Spleen (tissue), 11 donors: ENCODE measurements around the gene NMU. TPM values are rescaled to one million over a fixed set of nuclear protein-coding genes. Genes with fewer than 3 reads are reported as not detected.

Source experiments
- DNase-seq: peaks from one replicate; pipeline ENCODE4 v3.0.0-alpha.2; 2020
- H3K27ac ChIP-seq, 8 donors: fragments of 200-600 bp; sonication (generic) in 7 of 8; 1 replicate in 4 of 8; 2 replicates in 4 of 8; pipeline versions ENCODE4 v1.5.0 to v1.8.0; 2016 to 2021; ENCODE audit warnings: inconsistent platforms in 4 of 8, mild to moderate bottlenecking in 4 of 8, moderate library complexity in 1 of 8
- H3K27me3 ChIP-seq, 7 donors: fragments of 200-600 bp; sonication (generic) in 6 of 7; replicated peaks in 1 of 7; 1 replicate in 4 of 7; 2 replicates in 3 of 7; pipeline versions ENCODE4 v1.5.0 to v1.8.0; 2016 to 2021; ENCODE audit warnings: inconsistent platforms in 3 of 7, mild to moderate bottlenecking in 1 of 7
- H3K36me3 ChIP-seq, 6 donors: fragments of 200-600 bp; sonication (generic) in 5 of 6; 1 replicate in 4 of 6; 2 replicates in 2 of 6; pipeline versions ENCODE4 v1.5.0 to v1.8.0; 2016 to 2021; ENCODE audit warnings: inconsistent platforms in 2 of 6
- H3K4me1 ChIP-seq, 6 donors: fragments of 200-600 bp; sonication (generic) in 5 of 6; 1 replicate in 3 of 6; 2 replicates in 3 of 6; pipeline versions ENCODE4 v1.5.0 to v1.8.0; 2016 to 2021; ENCODE audit warnings: inconsistent platforms in 3 of 6
- H3K4me3 ChIP-seq, 8 donors: fragments of 200-600 bp; sonication (generic) in 7 of 8; 1 replicate in 4 of 8; 2 replicates in 4 of 8; pipeline versions ENCODE4 v1.5.0 to v1.8.0; 2016 to 2021; ENCODE audit warnings: inconsistent platforms in 4 of 8, mild to moderate bottlenecking in 4 of 8, moderate library complexity in 2 of 8
- H3K9me3 ChIP-seq, 8 donors: fragments of 200-600 bp; sonication (generic) in 7 of 8; 1 replicate in 4 of 8; 2 replicates in 4 of 8; pipeline versions ENCODE4 v1.5.0 to v1.8.0; 2016 to 2021; ENCODE audit warnings: inconsistent platforms in 4 of 8
- POLR2A ChIP-seq, 3 donors: fragments of 450-650 bp; IDR thresholded peaks; one replicate each; pipeline ENCODE4 v1.5.1; 2017; ENCODE audit warnings: antibody characterized with exemption in 3 of 3, mild to moderate bottlenecking in 1 of 3
- POLR2AphosphoS5 ChIP-seq, 3 donors: sonication (generic); formaldehyde crosslinking; IDR thresholded peaks; one replicate each; pipeline ENCODE4 v1.5.1; 2017; ENCODE audit warnings: antibody characterized with exemption in 3 of 3
- WGBS, 5 donors: extraction: QIAGEN DNeasy Blood & Tissue Kit in 3 of 5; methylation state at CpG; one replicate each; pipeline versions ENCODE4 v1.1.5 to v1.1.7; 2013 to 2018; 5-methylcytosine and 5-hydroxymethylcytosine counted together
- intact Hi-C: fragments of 100-400 bp; cut with DNase I; formaldehyde crosslinking; loops from one replicate; pipeline ENCODE4 v1.15.0; 2023; ENCODE audit warnings: low total_unique reads
- polyA plus RNA-seq, 3 donors: library from polyadenylated mRNA; stranded (reverse); fragments of 200-250 nt; gene quantifications; one replicate each; pipeline ENCODE4 v1.2.1, GENCODE V29; 2013
- total RNA-seq, 7 donors: library from RNA; depleted of rRNA in 3 of 7; stranded (reverse); fragments of >200 nt in 3 of 7; fragmentation: NEBNext Ultra II Directional in 4 of 7; extraction: Animal tissue kit (Norgen Biotek cat#: 25700) in 4 of 7; gene quantifications; one replicate each; pipeline versions ENCODE4 v1.1.0 to v1.2.1, GENCODE V29; 2016 to 2021
- TF ChIP-seq, protein P1 (sequence below), 11 experiments: fragments of 200-600 bp in 7 of 11; fragments of 450-650 bp in 4 of 11; sonication (generic) in 4 of 11; IDR thresholded peaks in 8 of 11; conservative IDR thresholded peaks in 3 of 11; 1 replicate in 7 of 11; 2 replicates in 4 of 11; pipeline versions ENCODE4 v1.4.0 to v1.8.0; 2016 to 2021; ENCODE audit warnings: antibody characterized with exemption in 11 of 11, inconsistent platforms in 4 of 11, mild to moderate bottlenecking in 1 of 11
- donor health status: healthy with polysubstance abuse.
- donor health status: DM: no; HTN: no; CAD: no; lungs with moderate emphysema.
- donor health status: DM: no; HTN: no; CAD: no.
- donor health status: Bipolar disorder and iron deficiency.
- donor health status: healthy.
- donor health status: DM: no; HTN: no; CAD: no.
- donor health status: DM: yes; HTN: yes; CAD: no.

The NMU gene
- total and polyA plus RNA-seq, 10 donors, result 0.09 to 1.2 TPM; not detected in 8

DNA sequence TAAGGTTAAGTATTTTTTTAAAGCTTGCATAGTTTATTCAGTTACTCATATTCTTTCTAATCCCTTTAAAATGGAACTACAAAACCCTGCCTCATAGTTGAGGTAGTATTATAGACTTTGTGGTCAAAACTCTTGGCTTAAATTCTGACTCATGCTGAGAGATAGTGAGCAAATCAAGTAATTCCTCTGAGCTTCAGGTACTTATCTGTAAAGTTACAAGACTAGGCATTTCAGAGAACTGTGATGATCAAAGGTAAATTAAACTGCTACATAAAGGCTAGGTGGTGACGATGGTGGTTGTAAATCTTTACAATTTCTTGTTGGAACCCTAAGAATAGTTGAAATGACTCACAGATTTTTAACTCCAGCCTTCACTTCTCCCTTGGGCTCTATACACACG, 86.2 kb downstream of the NMU start:
- Histone ChIP-seq H3K27me3 (peaks cover 0 to 3% (median 0%) of the 10 kb centered on the region in 7 donors), H3K4me1 (peaks cover 5 to 35% (median 17%) of the 10 kb centered on the region in 6 donors), H3K27ac (no peak overlapping the region), H3K4me3 (no peak overlapping the region), H3K36me3 (no peaks in the 10 kb centered on the region), H3K9me3 (no peaks in the 10 kb centered on the region)
- intact Hi-C loops, result loop anchor here (5.0 kb wide), 1 partner anchor 203 kb away; the partner anchor contains the start of gene SRD5A3
- no peak for TF ChIP-seq POLR2AphosphoS5 (IDR thresholded peaks at IDR 0.05)
- TF ChIP-seq POLR2A (IDR thresholded peaks at IDR 0.05), result no peak
- TF ChIP-seq, protein P1, sequence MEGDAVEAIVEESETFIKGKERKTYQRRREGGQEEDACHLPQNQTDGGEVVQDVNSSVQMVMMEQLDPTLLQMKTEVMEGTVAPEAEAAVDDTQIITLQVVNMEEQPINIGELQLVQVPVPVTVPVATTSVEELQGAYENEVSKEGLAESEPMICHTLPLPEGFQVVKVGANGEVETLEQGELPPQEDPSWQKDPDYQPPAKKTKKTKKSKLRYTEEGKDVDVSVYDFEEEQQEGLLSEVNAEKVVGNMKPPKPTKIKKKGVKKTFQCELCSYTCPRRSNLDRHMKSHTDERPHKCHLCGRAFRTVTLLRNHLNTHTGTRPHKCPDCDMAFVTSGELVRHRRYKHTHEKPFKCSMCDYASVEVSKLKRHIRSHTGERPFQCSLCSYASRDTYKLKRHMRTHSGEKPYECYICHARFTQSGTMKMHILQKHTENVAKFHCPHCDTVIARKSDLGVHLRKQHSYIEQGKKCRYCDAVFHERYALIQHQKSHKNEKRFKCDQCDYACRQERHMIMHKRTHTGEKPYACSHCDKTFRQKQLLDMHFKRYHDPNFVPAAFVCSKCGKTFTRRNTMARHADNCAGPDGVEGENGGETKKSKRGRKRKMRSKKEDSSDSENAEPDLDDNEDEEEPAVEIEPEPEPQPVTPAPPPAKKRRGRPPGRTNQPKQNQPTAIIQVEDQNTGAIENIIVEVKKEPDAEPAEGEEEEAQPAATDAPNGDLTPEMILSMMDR (IDR thresholded peaks at IDR 0.05 in 8 of 11, conservative IDR thresholded peaks at IDR 0.05 in 3 of 11), result no peak
- WGBS, 5 donors, result 70 to 79% (median 72%) methylated on average over 2 of the region's 2 CpGs
- no peak for DNase-seq

DNA sequence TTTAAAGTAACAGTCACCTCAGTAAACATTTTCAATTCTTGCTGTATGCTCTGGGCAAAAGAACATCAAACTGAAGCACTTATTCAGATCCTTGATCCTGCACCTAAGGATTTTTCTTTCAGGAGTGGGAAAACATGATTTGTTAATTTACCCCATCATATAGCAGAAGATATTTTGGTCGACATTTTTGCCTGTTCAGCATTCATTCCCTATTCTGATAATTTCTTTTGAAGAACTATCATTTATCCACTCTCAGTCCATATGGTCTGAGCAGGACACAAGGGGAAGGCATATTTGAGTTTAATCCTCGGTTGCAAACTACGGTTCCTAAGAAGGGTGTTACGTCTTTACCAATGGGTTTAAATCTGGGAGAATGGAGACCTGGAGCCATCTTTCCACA, 88.2 kb downstream of the NMU start:
- peak overlapping the region in 6 of 8 donors; percentile 82 to 97 (median 94) for H3K4me3 ChIP-seq
- DNase-seq, result no peak
- intact Hi-C loops, result no loop called here
- no peak for TF ChIP-seq POLR2AphosphoS5 (IDR thresholded peaks at IDR 0.05)
- no peak for TF ChIP-seq POLR2A (IDR thresholded peaks at IDR 0.05)
- TF ChIP-seq, protein P1 (IDR thresholded peaks at IDR 0.05 in 8 of 11, conservative IDR thresholded peaks at IDR 0.05 in 3 of 11), result no peak
- no peaks in the 10 kb centered on the region for H3K9me3 ChIP-seq
- WGBS, 5 donors, result 80 to 89% (median 87%) methylated on average over 4 of the region's 4 CpGs
- H3K27ac ChIP-seq, result peak overlapping the region; percentile 87 to 98 (median 96)
- peaks cover 10 to 40% (median 23%) of the 10 kb centered on the region in 6 donors for H3K4me1 ChIP-seq
- peaks cover 0 to 3% (median 0%) of the 10 kb centered on the region in 7 donors for H3K27me3 ChIP-seq
- no peaks in the 10 kb centered on the region for H3K36me3 ChIP-seq

DNA sequence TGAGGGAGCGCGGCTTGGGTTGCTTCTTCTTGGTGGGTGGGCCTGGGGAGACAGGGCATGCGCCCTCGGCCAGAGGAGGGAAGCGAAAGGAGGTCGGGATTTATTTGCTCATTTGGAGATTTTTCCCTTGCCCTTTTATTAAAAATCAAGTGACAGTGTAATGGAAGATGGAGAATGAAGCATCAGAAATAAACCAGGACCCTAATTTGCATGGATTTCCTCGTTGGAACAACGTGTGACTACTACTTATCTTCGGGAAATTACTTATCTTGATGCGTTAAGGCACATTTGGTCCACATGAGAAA, 88.7 kb downstream of the NMU start:
- DNase-seq, result no peak
- H3K36me3 ChIP-seq, result no peaks in the 10 kb centered on the region
- peaks cover 10 to 40% (median 23%) of the 10 kb centered on the region in 6 donors for H3K4me1 ChIP-seq
- intact Hi-C loops, result no loop called here
- TF ChIP-seq, protein P1 (IDR thresholded peaks at IDR 0.05 in 8 of 11, conservative IDR thresholded peaks at IDR 0.05 in 3 of 11), result no peak
- H3K27me3 ChIP-seq, result peaks cover 0 to 3% (median 0%) of the 10 kb centered on the region in 7 donors
- peak overlapping the region; percentile 87 to 98 (median 96) for H3K27ac ChIP-seq
- H3K9me3 ChIP-seq, result no peaks in the 10 kb centered on the region
- H3K4me3 ChIP-seq, result peak overlapping the region; percentile 75 to 97 (median 94)
- WGBS, 5 donors, result 2 to 6% (median 4%) methylated on average over 10 of the region's 10 CpGs

DNA sequence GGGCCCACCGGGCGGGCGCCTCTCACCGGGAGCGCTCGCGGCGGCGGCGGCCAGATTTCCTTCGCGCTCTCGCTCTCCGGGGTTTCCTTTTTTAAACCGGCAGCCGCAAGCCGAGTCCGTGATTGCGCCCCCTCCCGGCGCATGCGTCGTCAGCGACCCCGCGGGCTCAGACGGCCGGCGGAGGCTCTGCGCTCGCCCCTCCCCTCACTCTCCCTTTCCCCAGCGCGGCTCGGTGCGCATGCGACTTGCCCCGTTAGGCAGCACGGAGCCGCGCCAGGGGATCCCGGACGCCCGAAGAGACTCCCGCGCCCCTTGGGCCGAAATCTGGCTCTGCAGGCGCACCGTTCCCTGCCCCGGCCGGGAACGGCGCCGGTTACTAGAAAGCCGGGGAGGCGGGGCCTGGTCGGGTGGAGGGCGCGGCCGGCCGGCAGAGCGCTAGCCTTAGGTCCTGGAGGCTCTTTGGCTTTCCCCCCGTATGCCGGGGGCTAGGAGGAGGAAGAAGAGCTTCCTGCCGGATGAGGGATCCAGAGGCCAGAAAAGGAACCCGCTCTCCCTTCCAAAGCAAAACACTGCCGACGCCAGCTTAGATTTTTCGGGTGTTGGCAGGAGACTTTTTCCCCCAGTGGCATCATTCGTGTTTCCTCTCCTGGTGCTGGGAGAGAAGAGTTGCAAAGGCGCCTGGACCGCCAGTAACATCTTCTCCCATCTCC, 89.2 kb downstream of the NMU start, which contains the start of gene CLOCK:
TSS of gene CLOCK (minus strand) at position 154 of the 710 bp plus-strand sequence. CDS start 64,124 bp downstream, outside the sequence.
- intact Hi-C loops, result no loop called here
- peak; percentile 76 to 89 (median 87) for TF ChIP-seq POLR2AphosphoS5 (IDR thresholded peaks at IDR 0.05)
- TF ChIP-seq POLR2A (IDR thresholded peaks at IDR 0.05), result no peak
- TF ChIP-seq, protein P1 (IDR thresholded peaks at IDR 0.05 in 8 of 11, conservative IDR thresholded peaks at IDR 0.05 in 3 of 11), result peak; percentile 36 to 85 (median 67)

More for the DNA sequence above, 89.2 kb downstream of the NMU start, which contains the start of gene CLOCK:
- H3K4me3 ChIP-seq, result peak within 1 kb of the TSS; percentile 75 to 97 (median 94)
- peaks cover 0 to 3% (median 0%) of the 10 kb centered on the region in 7 donors for H3K27me3 ChIP-seq
- no peaks in the 10 kb centered on the region for H3K9me3 ChIP-seq
- no peaks in the 10 kb centered on the region for H3K36me3 ChIP-seq
- 0 to 1% (median 1%) methylated on average over 15 to 71 of the region's 71 CpGs for WGBS, 5 donors
- peak; percentile 96 for DNase-seq
- peaks cover 10 to 40% (median 23%) of the 10 kb centered on the region in 6 donors for H3K4me1 ChIP-seq
- H3K27ac ChIP-seq, result peak within 1 kb of the TSS; percentile 87 to 98 (median 96)
